HAP-1 (cell line): ENCODE measurements around the gene POU6F1.

Experiments used
- DNase-seq, 2 experiments: peaks; one replicate each; pipeline ENCODE4 v3.0.0-alpha.2; 2016 to 2020; ENCODE audit warnings: low spot score in 2 of 2
- H3K27me3 ChIP-seq: fragments of 250-450 bp; sonication (Bioruptor Pico); 2 replicates; pipeline ENCODE4 v1.5.1; 2020; ENCODE audit warnings: low read depth, mild to moderate bottlenecking, moderate library complexity
- H3K36me3 ChIP-seq: fragments of 250-450 bp; sonication (Bioruptor Pico); replicated peaks from 2 replicates; pipeline ENCODE4 v1.5.1; 2020; ENCODE audit warnings: mild to moderate bottlenecking
- H3K4me1 ChIP-seq: fragments of 250-450 bp; sonication (Bioruptor Pico); 2 replicates; pipeline ENCODE4 v1.5.1; 2020; ENCODE audit warnings: mild to moderate bottlenecking
- H3K4me3 ChIP-seq: fragments of 250-450 bp; sonication (Bioruptor Pico); 2 replicates; pipeline ENCODE4 v1.5.1; 2020; ENCODE audit warnings: mild to moderate bottlenecking, moderate library complexity
- H3K9me3 ChIP-seq: fragments of 250-450 bp; sonication (Bioruptor Pico); 2 replicates; pipeline ENCODE4 v1.5.1; 2020; ENCODE audit warnings: mild to moderate bottlenecking, moderate library complexity
- in situ Hi-C: fragments of 300-500 bp; cut with MboI; formaldehyde crosslinking; loops from 3 replicates; pipeline ENCODE4 v1.14.3; 2020; ENCODE audit warnings: low sequenced_read_pairs, inconsistent platforms, mixed read lengths

Gene POU6F1

DNA sequence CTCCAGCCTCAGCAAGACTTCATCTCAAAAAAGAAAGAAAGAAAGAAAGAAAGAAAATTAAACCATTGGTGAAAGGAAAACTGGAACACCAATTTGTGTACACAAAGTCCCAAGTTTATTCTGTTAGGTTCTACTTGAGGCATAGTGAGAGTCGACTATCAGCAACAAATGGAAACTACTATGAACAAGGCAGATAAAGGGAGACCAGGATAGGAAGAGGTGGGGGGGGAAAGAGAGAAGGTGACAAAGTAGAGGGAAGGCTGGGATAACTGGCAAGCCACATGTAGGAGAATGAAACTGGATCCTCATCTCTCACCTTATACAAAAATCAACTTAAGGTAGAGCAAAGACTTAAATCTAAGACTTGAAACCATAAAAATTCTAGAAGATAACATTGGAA is 70.6 kb downstream of the POU6F1 start:
- in situ Hi-C loops: no loop called here

DNA sequence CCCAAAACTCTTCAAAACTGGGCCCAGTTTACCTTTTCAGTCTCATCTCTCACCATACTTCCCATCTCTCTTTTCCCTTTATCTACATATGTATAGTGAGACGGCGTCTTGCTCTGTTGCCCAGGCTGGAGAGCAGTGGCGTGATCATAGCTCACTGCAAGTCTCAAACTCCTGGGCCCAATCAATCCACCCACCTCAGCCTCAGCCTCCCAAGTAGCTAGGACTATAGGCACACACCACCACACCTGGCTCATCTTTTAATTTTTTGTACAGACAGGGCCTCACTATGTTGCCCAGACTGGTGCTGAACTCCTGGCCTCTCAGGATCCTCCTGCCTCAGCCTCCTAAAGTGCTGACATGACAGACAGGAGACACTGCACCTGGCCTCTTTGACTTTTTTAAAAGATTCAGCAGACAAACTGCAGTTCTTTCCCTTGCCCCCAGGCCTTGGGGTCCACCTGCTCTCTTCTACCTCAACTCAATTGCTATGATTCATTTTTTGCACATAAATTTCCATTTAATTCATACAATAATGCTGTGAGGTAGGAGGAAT is 78.5 kb downstream of the POU6F1 start:
- H3K4me1 ChIP-seq: no peaks in the 10 kb centered on the region
- in situ Hi-C loops: no loop called here
- no peak for DNase-seq
- H3K4me3 ChIP-seq: no peak overlapping the region
- peaks cover 3% of the 10 kb centered on the region for H3K36me3 ChIP-seq
- H3K9me3 ChIP-seq: no peaks in the 10 kb centered on the region
- H3K27me3 ChIP-seq: no peaks in the 10 kb centered on the region

More for the DNA sequence above, 70.6 kb downstream of the POU6F1 start:
- no peaks in the 10 kb centered on the region for H3K27me3 ChIP-seq
- DNase-seq: no peak
- H3K4me3 ChIP-seq: no peak overlapping the region
- H3K36me3 ChIP-seq: no peaks in the 10 kb centered on the region; the same call in 1 of the 2 replicates
- no peaks in the 10 kb centered on the region for H3K9me3 ChIP-seq
- peaks cover 10% of the 10 kb centered on the region; the same call in 1 of the 2 replicates for H3K4me1 ChIP-seq
